DMS 273 (cell line): ENCODE data around the gene IL17C.
"Not testable (repeated sequence)": the region's sequence is repeated elsewhere in the genome, so short reads cannot be mapped to it uniquely, and the experiment has no call there.

Experiments
- DNase-seq: peaks from one replicate; lab custom pipeline; 2025; ENCODE audit not compliant: unreplicated experiment; lab: John Stamatoyannopoulos, UW

Gene IL17C

GRCh38 chr16:88657371-88657770 is 19.0 kb downstream of the IL17C start:
- DNase-seq, result no peak

GRCh38 chr16:88658714-88659113 is 20.3 kb downstream of the IL17C start:
- no peak for DNase-seq

DNA sequence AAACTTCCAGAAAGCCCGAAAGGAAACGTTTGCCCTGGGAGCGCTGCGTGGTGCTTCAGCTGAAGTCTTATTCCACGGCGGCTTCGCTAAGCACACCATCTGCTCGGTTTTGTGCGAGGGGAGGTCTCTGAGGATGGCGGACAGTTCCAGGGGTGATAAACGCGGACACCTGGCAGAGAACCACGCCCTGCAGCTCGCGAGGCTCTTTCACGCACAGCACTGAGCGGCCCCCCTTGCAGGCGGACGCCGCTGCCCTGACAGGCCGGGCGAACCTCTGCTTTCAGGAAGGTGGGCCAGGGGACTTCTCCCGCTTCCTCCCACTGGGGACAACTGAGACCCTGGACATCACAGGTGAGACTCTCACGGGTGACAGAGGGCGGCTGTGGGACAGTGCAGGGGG is 20.8 kb downstream of the IL17C start:
- no peak for DNase-seq

GRCh38 chr16:88661468-88661867 is 23.1 kb downstream of the IL17C start:
- DNase-seq, result no peak

GRCh38 chr16:88662222-88662842 is 24.0 kb downstream of the IL17C start:
- no peak for DNase-seq

- DNase-seq, result peak; percentile 99
Measured at GRCh38 chr16:88662843-88663606, 24.7 kb downstream of the IL17C start, which contains the start of gene MVD. Gene MVD, minus strand, starts transcription at chr16:88663091. Its CDS starts 11 bp downstream, at chr16:88663080.

DNA sequence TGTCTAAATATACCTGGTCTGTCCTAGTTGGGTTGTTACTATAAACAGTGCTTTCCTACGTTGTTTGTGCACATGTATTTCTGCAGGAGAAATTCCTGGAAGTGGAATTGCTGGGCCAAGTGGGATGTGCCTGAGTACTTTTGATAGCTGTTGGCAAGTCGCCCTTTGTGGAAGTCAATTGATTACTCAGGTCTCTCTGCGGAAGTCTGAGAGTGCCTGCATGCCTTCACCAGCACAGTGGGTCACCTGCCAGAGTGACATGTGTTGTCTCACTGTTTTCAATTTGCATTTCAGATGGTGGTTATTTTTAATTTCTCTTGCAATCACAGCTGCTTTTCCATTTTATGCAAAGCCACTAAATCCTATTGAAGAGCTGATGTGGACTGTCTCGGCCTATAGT is 26.8 kb downstream of the IL17C start:
- DNase-seq, result no peak

DNA sequence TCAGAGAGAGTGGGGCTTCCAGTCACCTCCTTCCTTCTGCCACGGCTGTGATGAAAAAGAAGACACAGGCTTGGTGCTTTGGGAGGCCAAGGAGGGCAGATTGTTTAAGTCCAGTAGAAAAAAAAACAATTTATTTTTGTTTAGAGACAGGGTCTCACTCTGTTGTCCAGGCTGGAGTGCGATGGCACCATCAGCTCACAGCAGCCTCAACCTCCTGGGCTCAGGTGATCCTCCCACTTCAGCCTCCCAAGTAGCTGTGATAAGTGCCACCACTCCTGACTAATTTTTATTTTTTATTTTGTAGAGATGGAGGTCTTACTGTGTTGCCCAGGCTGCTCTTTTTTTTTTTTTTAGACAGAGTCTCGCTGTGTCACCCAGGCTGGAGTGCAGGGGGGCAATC is 27.2 kb downstream of the IL17C start:
- DNase-seq, result no peak

- no peak for DNase-seq
Measured at GRCh38 chr16:88667461-88667860, 29.1 kb downstream of the IL17C start.

GRCh38 chr16:88669493-88669892 is 31.1 kb downstream of the IL17C start:
- not testable (repeated sequence) for DNase-seq

GRCh38 chr16:88669980-88670379 is 31.6 kb downstream of the IL17C start:
- no peak for DNase-seq

- DNase-seq, result no peak
Measured at GRCh38 chr16:88671806-88672205, 33.4 kb downstream of the IL17C start.

GRCh38 chr16:88672776-88673175 is 34.4 kb downstream of the IL17C start:
- peak; percentile 61 for DNase-seq

DNA sequence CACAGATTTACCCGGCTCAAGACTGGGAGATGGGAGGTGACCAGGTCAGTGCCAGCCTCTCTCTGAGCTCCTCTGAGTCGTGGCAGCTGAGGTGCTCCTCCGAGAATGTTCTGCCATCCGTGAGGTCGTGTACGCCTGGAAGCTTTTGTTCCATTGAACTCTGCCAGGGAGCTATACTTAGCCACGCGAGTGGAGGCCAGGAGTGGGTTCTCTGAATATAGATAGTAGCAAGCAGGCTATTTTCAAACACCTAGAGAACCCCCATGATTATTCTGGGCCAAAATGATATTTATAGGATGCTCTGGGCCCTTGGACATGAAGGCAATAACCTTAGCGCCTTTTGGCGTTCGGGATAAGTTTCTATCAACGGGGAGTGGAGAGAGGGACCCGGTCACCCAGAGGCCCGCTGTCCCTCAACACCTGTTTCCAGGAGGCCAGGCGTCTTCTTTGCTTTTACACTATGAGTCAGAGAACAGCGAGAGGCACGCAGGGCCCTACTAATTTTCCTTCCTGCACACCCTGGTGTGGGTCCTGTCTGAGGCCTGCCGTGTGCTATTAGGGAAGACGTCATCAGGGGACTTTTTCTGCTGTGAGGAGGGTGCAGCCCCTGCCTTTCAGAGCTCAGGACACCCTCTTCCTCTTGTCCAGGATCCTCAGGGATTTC is 35.5 kb downstream of the IL17C start:
- DNase-seq, result no peak

DNA sequence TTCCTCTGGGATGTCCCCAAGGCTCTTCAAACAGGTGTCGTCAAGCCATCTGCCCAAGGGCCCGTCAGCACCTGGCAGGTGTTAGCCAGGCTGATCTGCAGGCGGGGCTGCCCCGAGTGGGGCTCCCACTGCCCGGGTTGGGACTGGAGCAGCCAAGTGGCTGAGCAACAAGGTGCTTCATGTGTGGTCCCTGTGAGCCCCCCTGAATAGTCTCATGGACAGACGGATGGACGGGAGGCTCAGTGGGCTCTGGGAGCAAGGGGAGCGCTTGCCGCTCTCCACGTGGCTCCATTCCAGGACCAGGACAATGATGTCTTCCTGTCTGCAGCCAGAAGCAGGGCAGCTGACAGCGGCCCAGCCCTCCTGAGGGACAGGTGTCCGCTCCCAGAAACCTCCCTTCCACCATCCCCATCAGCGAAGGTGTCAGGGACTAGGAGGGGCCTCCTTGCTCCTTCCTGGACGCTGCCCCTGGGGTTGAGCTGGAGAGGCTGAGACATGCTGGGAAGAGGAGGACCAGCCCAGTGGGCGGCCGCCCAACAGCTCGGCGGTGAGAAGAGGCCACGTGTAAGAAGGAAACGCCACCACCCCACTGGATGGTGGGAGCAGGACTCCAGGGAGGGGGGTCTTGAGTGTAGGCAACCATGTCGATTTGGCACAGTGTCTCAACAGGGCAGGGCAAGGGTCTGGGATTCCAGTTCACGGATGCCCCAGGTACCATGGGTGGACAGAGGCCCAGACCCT is 38.3 kb downstream of the IL17C start:
- no peak for DNase-seq

GRCh38 chr16:88677721-88678120 is 39.3 kb downstream of the IL17C start:
- DNase-seq, result no peak

- peak; percentile 37 for DNase-seq
Measured at GRCh38 chr16:88678224-88678979, 40.0 kb downstream of the IL17C start.

DNA sequence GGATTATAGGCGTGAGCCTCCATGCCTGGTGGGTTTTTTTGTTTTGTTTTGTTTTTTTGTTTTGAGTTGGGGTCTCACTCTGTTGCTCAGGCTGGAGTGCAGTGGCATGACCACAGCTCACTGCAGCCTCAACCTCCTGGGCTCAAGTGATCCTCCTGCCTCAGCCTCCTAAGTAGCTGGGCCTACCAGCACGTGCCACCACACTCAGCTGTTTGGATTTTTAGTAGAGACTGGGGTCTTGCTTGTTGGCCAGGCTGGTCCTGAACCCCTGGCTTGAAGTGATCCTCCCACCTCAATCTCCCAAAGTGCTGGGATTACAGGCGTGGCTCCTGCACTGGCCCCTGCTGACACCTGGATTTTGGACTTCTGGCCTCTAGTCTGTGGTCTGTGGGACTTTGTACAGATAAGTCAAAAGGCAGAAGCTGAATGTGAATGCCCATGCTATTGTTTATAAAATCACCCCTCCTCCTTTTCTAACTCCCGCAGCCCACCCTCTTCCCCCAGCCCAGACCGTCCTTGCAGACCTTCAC is 42.2 kb downstream of the IL17C start:
- no peak for DNase-seq

GRCh38 chr16:88681084-88681680 is 42.8 kb downstream of the IL17C start:
- DNase-seq, result peak; percentile 51
